ENCODE measurements around the gene KCNG4.
"Not testable (repeated sequence)": the region's sequence is repeated elsewhere in the genome, so short reads cannot be mapped to it uniquely, and the experiment has no call there.

Gene KCNG4

GRCh38 chr16:84233748-84234147, 6.1 kb downstream of the KCNG4 start:
- DNase-seq: no peak

GRCh38 chr16:84232969-84233368, 6.8 kb downstream of the KCNG4 start:
- no peak for DNase-seq

- no peak for DNase-seq
Measured at GRCh38 chr16:84232060-84232459, 7.8 kb downstream of the KCNG4 start.

- no peak for DNase-seq
Measured at GRCh38 chr16:84229471-84229870, 10.3 kb downstream of the KCNG4 start.

DNA sequence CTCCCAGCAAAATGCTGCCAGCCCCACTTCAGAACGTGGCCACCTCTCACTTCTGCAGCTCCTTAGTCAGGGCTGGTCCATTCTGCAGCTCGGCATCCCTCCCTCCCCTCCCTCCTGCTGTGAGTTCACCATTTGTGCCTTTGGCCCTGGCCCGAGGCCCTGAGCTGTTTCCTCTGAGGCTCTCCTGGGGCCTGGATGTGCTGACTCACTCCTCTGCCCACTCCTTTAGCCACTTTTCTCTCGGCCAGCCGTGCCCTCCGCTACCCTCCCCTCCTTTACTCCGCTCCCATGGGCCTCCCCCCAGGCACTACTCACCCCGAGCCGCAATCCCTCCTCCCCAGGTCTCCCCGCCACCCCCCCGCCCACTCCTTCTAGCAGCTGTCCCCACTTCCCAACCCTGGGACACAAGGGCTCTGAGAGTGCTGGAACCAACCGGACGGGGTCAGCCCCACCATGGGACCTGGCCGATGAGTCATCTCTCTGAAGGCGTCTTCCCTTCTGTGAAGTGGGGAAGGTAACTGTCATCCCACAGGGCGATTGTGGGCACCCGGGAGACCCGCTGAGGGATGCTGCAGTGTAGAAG, 11.5 kb downstream of the KCNG4 start:
- peak; percentile 72 to 82 (median 76) for DNase-seq

DNA sequence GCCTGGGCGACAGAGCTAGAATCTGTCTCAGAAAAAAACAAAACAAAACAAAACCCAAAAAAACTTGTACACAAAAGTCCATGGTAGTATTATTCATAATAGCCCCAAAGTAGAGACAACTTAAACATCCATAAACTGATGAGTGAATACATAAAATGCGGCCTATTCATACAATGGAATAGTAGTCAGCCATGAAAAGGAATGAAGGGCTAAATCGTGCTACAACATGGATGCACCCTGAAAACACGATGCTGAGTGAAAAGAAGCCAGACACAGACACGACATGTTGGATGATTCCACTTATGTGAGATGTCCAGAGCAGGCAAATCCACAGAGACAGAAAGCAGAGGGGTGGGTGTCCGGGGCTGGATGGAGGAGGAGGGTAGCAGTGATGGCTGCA, 12.3 kb downstream of the KCNG4 start:
- DNase-seq: no peak

- DNase-seq: no peak
Measured at GRCh38 chr16:84226026-84226425, 13.8 kb downstream of the KCNG4 start.

GRCh38 chr16:84225571-84225970, 14.2 kb downstream of the KCNG4 start:
- DNase-seq: no peak

GRCh38 chr16:84225126-84225525, 14.7 kb downstream of the KCNG4 start:
- no peak for DNase-seq

DNA sequence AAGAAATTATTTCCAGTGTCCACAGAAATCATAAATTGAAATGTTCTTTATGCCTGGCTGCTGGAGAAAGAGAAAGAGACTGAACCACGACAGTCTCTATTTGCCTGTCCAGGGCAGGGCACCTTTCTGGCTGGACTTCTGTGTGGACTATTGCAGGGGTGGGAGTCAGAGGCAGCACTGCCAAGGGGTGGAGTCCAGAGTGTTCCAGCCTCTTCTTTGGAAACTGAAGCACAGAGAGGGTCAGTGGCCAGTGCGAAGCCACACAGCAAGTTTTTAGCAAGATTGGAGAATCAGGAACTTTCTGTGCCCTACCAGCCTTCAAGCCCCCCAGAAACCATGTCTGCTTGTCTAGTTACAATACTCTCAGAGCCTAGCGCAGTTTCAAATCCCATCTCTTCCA, 15.3 kb downstream of the KCNG4 start:
- DNase-seq: no peak

- no peak for DNase-seq
Measured at GRCh38 chr16:84223456-84223855, 16.4 kb downstream of the KCNG4 start.

GRCh38 chr16:84220851-84221250, 19.0 kb downstream of the KCNG4 start:
- no peak for DNase-seq

DNA sequence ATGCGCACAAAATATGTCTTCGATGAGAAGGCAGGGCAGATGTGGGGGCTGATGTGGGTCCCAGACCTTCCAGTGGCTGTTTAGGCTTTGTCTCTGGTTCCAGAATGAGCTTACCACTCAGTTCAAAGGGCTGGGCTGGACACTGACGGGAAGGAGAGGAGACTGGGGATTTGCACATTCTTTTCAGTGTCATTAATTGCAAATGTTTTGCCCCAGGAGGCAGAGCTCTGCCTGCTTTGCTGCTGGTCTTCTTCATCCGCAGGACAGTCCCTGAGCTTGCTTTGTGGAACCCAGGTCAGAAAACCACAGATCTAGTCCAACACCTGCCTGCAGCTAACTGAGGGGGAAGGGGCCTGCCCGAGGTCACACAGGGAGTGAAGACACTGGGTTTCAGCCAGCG, 20.9 kb downstream of the KCNG4 start:
- DNase-seq: no peak

DNA sequence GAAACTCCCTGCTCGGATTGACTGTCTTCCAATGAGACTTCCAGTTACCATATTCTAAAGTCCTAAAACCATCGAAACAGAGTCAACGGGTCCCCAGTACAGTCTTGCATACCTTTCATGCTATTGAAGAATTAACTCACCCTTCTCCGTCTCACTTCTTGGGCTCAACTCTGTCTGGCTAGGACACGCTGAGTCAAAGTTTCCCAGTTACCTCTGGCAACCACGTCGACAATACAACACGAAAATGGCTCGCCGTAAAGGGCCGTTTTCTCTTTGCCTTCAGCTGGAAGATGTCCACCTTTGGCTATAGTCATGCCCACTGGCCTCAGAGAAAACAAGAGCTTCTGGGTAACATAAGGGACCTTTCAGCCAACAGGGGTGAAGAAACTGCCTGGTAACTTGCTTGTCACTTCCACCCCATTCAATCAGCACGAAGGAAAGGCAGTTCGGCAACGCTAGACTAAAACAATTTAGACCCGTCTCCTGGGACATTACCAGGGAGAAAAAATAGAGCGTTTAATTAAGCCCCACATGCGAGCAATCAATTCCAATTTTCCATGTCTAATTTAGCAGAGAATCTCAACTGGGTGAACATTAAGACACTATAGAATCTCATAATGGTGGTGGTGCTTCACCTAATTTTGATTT, 21.5 kb downstream of the KCNG4 start:
- no peak for DNase-seq

DNA sequence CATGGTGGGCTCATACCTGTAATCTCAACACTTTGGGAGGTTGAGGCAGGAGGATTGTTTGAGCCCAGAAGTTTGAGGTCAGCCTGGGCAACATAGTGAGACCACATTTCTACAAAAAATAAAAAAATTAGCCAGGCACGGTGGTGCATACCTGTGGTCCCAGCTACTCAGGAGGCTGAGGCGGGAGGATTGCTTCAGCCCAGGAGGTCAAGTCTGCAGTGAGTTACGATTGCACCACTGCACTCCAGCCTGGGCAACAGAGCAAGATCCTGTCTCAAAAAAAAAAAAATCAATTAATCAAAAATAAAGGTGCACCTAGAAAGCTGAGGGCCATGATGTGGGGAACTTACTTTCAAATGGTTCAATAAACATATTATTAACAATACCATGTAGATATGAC, 23.7 kb downstream of the KCNG4 start:
- not testable (repeated sequence) for DNase-seq

GRCh38 chr16:84215531-84215930, 24.3 kb downstream of the KCNG4 start:
- DNase-seq: no peak

DNA sequence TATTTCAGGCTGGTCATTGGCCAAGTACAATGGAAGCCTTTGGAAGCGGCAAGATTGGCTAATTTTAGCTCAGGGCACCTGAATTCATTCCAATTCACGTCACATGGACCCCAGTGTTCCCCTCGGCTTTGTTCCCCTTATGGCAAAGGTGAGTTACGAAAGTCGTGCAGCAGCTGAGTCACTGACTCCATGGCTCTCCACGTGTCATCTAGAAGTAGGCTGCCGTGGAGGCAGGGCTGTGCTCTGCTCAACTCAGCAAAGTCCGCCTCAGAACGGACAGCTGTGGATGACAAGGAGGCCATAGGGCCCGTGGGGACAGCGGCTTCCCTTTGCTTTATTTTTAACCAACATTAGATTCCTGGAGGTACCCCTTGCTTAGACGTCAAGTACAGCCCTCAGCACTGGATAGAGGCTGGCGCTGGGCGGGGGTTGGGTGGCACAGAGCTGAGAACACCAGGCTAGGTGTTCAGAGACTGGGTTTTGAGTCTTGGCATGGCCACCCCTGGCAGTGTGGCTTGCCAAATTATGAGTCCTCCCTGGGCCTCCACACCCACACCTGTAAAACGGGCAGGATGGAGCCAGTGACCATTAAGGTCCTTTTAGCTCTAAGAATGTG, 25.3 kb downstream of the KCNG4 start:
- DNase-seq: peak in 3 of 4 experiments; percentile 29 to 69 (median 39)

GRCh38 chr16:84212631-84213030, 27.2 kb downstream of the KCNG4 start:
- DNase-seq: peak in 1 of 4 experiments; percentile 24

- peak in 1 of 4 experiments; percentile 27 for DNase-seq
Measured at GRCh38 chr16:84212154-84212553, 27.7 kb downstream of the KCNG4 start.

DNA sequence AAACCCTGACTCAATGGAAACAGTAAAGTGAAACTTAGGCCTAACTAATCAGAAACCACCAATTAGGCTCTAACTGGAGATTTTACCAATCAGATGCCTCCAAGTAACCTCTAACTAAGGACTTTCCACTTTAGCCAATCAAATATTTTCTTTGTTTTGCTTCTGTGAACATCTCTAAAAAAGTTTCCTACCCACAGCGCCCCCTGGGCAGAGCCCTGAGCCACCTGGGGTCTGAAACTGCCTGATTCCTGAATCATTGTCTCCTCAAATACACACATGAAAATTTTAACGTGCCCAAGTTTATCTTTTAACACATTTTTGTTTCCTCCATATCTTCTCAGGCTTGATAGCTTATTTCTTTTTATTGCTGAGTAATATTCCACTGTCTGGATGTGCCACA, 29.8 kb downstream of the KCNG4 start:
- no peak for DNase-seq

GRCh38 chr16:84207879-84208278, 31.9 kb downstream of the KCNG4 start:
- DNase-seq: no peak

DNA sequence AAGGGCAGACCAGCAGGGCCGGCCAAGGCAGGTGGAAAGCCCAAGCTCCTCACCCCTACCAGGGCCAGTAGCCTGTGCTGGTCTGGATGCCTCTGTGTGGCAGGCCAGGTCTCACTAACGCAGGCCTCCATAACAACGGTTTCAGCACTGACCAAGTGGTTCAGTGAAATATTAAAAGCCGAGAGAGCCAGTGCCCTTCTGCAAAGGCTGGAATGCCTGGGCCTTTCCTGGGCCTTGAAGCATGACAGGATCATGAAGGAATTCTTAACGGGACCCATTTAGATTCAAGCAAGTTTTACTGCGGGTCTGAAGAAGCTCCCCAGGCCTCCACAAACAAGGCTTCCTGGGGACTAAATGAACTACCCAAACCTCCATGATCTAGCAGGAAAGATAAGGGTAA, 32.6 kb downstream of the KCNG4 start:
- DNase-seq: no peak

DNA sequence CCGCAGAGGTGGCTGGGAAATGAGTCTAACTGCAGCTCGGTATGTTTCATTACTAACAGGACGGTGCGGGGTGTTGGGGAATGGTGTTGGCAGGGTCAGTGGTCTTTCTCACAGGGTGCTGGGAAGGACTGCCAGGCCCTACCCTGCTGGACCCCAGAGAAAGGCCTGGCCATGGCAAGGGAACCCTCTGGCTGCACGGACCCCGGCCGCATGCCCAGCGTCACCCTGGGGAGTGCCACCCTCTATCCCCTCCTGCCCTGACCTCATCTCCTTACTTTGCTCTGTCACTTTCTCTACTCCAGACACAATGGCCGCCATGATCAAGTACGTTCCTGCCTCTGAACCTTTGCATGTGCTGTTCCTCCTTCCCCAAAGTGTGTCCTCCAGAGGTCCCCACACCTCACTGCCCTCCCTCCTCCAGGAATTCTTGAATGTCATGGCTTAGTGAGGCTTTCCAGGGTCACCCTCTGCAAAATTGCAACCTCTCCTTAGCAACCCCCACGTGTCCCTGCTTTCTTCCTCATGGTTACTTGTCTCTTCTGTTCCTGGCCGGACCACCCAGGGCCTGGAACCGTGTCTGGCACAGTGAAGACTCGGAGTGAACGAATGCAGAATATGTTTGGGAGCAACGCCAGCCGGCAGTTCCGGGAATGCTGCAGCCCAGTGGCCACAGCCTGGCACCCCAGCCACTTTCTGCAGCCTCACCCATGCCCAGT, 33.7 kb downstream of the KCNG4 start:
- DNase-seq: no peak

DNA sequence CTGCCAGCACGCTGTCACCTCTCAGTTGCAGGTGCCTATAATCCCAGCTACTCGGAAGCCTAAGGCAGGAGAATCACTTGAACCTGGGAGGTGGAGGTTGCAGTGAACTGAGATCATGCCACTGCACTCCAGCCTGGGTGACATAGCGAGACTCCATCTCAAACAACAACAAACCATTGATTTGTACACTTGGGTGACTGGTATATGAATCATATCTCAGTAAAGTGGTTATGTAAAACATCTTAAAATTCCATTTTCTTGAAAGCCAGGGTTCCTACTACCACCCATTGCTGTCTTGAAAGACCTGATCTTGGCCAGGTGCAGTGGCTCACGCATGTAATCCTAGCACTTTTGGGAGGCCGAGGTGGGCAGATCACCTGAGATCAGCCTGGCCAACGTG, 34.7 kb downstream of the KCNG4 start:
- DNase-seq: not testable (repeated sequence)

Data from suppressor macrophage (primary cell).